GM19099 (cell line): ENCODE measurements around the gene MORN2.

Experiments used
- POLR2A ChIP-seq: IDR thresholded peaks from 3 replicates; pipeline ENCODE4 v1.6.1; 2011; ENCODE audit warnings: low read depth; ENCODE audit not compliant: insufficient read length; ENCODE audit errors: extremely low read depth

The MORN2 gene

DNA sequence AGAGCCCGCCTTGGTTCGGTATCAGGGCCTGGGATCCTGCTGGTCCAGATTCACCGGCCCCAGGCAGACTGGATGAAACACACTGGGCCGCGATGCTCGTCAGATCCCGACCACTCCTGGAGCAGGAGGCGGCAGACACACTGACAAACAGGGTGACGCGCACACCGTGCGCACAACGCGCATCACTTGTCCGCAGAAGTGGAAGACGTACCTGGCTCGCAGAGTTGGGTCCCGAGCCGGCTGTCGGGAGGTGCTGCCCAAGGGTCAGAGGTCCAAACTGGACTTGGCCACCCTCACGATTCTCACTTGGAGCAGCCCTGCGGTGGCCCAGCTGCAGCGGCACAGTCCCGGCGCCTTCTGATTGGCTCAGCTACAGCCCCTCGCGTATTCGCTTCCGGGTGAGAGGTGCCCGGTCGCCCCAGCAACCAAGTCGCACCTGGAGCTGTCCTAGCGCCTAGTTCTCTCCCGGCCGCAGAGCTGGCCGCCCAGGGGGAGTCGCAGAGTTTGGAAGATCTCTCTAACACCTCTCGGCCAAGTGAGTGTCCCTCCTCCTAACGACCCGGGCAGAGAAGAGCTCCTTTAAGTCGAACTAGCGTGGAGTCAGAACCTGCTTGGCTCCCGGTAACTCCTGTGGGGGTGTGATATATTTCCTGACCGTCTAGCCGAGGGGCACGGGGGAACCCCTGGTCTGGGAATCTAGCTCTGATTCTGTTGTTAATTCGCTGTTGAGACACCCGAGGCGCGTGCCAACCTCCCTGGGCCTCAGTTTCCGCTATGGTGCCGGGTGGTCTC is at the start of gene MORN2, which contains the start of gene DHX57:
Gene MORN2 (plus strand): TSS at position 401 of the 792 bp plus-strand sequence.
Gene DHX57 (minus strand): TSS at position 359 of the 792 bp plus-strand sequence. CDS start 7,529 bp downstream, outside the sequence.
- TF ChIP-seq POLR2A: peak; percentile 66

DNA sequence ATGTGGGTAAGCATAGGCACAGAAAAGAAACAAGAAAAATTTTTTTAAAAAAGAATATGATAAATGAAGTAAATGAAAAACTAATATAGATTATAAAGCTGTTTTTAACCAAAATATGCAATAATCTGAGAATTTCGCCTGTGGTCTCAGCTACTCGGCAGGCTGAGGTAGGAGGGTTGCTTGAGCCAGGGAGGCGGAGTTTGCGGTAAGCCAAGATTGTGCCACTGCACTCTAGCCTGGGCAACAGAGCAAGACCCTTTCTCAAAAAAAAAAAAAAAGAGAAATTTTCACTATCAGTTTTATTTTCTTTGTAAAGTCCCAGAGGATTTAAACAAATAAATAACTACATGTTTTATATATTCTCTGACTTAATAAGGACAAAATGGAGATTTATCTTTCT is 47.3 kb upstream of the MORN2 start:
- TF ChIP-seq POLR2A: no peak

DNA sequence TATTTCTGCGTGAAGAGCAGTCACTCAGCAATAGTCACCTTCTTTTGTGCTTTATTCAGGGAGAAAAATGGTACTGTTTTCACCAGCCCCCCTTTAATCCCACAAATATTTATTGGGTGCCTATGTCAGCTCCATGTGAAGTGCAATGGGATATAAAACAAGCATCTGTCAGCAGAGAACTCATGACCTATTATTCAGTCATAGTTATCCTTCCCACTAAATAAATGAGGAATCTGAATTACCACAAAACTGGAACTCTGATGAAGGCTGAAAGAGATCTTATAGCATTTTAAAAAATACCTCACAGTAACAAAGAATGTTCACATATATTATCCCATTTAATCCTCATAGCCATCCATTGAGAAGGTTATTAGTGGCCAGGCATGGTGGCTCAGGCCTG is 45.8 kb upstream of the MORN2 start:
- no peak for TF ChIP-seq POLR2A

DNA sequence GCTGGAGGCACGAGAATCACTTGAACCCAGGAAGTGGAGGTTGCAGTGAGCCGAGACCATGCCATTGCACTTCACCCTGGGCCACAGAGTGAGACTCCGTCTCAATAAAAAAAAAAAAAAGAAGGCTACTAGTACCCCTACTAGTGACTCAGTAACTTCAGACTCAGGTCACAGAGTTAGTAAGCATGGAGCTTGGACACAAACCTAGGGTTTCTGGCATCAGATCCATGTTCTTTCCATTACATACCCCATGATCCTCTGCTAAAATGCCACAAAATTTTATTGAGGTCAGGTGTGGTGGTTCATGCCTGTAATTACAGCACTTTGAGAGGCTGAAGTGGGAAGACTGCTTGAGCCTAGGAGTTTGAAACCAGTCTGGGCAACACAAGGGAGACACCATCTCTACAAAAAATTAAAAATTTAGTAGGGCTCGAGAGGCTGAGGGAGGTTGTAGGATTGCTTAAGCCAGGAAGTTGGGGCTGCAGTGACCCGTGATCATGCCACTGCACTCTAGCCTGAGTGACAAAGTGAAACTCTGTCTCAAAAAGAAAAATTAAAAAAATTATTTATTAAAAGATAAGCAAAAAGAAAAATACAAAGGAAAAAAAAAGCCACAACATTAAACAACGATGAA is 45.1 kb upstream of the MORN2 start:
- no peak for TF ChIP-seq POLR2A

DNA sequence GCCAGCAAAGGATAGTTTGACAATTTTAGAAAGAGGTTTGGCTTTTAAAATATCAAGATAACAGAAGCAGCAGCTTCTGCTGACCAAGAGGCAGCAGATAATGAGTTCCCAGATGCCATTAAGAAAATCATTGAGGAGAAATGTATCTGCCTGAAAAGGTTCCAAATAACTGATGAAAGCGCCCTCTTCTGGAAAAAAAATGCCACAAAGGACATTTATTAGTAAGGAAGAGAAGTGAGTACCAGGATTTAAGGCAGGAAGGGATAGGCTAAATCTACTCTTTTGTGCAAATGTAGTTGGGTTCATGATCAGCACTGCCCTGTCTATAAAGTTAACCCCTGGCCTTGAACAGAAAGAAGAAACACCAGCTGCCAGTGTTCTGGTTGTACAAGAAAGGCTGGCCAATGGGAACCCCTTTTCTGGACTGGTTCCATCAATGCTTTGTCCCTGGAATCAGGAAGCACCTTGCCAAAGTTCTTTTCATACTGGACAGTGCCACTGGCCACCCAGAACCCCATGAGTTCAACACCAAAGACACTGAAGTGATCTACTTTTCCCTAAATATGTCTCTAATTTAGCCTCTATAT is 40.7 kb upstream of the MORN2 start:
- TF ChIP-seq POLR2A: no peak

DNA sequence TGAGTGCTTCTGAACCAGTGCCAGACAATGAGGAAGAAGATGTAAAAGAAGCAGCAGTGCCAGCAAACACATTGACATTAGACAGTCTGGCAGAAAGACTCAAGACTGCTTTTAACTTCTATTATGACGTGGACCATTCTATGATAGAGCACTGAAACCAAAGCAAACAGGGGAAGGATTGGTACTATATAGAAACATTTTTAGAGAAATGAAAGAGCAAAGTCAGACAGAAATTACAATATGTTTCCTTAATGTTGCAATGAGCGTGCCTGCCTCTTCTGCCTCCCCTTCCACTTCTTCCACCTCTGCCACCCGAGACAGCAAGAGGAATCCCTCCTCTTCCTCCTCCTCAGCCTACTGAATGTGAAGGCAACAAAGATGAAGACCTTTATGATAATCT is 39.8 kb upstream of the MORN2 start:
- TF ChIP-seq POLR2A: no peak

DNA sequence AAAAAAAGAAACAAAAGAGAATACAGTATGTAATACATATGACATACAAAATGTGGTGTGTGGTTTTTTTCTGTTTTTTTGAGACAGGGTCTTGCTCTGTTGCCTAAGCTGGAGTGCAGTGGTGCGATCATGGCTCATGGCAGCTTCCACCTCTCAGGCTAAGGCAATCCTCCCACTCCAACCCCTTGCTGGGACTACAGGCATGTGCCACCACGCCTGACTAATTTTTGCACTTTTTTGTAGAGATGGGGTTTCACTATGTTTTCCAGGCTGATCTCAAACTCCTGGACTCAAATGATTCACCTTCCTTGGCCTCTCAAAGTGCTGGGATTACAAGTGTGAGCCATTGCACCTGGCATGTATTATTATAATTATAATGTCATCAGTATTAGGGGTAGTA is 39.0 kb upstream of the MORN2 start:
- no peak for TF ChIP-seq POLR2A

DNA sequence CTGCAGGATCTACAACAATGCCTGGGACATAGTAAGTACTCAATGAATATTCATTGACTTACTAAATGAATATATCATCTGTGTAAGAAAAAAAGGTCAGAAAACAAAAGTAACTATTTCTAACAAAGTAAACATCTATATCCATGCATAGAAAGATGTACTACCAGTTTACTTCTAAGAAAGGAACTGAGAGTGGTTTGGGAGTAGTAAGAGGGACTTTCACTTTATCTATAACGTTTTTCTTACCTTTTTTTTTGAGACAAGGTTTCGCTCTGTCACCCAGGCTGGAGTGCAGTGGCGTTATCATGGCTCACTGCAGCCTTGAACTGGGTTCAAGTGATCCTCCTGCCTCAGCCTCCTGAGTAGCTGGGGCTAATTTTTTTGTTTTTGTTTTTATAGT is 25.7 kb upstream of the MORN2 start:
- no peak for TF ChIP-seq POLR2A

DNA sequence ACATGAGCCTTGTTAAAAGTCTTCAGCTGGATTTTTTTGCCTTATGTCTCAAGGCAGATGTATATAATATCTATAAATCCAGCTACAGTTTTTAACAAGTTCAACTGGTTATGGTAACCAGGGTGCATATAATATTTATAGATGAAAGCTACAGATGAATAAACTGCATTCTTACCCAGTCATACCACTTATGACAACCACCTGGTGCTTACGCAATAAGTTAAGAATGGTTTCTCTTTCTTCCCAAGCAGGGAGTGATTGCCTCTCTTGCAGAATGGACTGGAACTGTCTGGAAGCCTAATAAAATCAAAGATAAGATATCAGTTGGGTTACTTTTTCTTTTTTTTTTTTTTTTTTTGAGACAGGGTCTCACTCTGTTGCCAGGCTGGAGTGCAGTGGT is 19.6 kb upstream of the MORN2 start:
- TF ChIP-seq POLR2A: no peak

DNA sequence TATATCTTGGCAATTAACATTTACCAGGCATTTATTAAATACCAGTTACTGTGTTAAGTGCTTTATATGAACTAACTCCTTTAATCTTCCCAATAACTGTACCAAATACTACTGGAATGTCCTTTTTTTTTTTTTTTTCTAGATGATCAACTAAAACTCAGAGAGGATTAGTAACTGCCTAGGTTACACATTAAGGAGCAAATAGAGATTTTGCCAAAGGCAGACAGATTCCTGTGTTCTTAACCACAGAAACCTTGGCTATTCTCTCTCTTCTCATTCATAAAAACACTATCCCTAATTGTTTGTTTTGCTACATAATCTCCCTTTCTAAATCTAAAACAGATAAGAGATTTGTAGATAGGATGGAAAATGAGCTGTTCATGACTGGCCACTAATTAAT is 13.3 kb upstream of the MORN2 start:
- TF ChIP-seq POLR2A: no peak

DNA sequence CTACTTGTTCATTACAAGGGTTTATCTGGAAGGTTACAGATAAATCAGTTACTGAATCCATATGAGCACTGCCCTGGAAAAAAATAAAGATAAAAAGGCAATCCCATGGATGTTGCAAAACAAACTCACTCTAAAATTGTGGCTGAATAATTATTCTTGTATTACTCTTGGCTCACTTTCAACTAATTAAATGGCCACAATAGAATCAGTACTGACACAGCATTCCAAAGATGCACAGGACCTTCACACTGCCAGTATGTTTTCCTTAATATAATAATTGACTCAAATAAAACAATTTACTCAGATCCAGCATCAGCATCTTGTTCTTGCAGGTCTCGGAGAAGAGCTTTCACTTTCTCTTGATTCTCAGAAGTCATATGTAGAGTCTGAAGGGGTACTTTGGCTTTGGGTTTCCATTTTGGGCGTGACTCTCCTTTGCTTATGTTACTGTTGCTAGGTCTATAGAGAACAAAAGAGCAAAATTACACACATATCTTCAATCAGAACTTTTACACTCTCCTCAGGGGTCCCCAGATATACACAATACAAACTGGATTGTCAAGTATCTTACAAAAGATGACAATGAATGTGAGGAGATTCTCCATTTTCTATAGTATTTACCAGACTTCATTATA is 12.6 kb upstream of the MORN2 start:
- TF ChIP-seq POLR2A: no peak

DNA sequence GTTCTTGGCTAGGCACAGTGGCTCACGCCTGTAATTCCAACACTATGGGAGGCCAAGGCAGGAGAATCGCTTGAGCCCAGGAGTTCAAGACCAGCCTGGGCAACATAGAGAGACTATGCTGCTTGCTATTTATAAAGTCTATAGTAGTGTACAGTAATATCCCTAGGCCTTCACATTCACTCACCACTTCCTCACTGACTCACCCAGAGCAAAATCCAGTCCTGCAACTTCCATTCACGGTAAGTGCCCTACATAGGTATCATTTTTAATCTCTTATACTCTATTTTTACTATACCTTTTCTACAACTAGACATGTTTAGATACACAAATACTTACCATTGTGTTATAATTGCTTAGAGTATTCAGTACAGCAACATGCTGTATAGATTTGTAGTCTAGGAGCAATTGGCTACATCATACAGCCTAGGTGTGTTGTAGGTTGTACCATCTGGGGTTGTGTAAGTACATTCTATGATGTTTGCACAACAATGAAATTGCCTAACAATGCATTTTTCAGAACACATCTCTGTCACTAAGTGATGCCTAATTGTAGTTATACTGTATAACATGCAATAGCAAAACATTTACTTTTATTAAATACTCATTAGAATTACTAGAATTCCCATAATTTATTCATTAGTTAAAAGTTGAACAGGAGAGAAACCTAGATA is 8.9 kb upstream of the MORN2 start:
- no peak for TF ChIP-seq POLR2A

DNA sequence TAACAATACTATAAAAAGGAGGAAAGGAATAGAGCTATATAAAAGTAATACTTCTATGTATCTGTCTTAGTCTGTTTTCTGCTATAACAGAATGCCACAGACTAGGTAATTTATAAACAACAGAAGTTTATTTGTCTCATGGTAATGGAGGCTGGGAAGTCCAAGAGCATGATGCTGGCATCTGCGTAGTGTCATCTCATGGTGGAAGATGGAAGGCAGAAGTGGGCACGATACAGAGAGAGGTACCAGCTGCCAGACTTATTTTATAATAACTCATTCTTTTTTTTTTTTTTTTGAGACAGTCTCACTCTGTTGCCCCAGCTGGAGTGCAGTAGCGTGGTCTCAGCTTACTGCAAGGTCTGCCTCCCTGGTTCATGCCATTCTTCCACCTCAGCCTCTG is 4.3 kb upstream of the MORN2 start:
- TF ChIP-seq POLR2A: no peak

DNA sequence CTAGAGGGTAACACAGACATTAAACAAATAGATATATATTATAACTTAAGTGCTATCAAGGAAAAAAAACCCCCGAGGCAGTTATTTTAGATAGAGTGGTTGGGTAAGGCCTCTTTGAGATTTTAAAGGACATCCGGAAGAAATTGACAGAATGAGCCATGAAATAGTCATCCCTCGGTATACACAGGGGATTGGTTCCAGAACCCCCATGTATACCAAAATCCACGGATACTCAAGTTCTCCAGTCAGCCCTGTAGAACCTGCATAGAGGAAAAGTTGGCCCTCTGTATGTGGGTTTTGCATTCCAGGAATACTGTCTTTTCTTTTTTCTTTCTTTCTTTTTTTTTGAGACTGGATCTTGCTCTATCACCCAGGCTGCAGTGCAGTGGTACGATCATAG is 2.0 kb upstream of the MORN2 start:
- TF ChIP-seq POLR2A: no peak

DNA sequence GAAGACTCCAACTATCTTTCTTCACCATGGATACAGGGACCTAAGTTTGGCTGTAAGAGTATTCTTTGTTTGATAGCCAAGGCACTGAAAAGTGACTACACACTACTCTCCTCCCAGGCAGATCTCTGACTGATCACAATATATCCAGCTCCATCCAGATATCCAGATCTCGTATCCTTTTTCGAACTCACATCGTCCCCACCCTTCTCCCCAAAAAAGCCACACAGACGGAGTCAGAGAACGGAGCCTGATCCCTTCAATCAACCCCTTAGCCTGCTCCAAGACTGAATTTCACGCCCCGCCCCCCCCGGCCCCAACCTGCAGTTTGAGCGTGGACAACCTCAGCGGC is 575 bp upstream of the MORN2 start:
- no peak for TF ChIP-seq POLR2A

DNA sequence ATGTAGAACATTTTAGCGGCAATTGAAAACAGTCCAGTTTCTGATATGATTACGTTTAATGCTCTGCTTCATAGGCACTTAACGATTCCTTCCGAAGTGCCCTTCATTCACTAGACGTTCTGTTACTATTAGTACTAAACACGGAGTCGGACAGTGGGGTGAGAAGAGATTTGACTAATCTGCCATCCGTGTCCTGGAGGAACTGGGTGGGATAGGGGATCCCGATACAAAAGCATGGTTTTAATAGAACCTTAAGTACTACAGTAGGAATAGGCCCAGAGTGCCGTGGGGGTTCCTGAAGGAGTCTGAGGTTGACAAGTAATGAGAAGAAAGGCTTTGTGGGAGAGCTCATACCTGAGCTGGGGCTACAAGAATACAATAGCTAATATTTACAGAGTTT is 631 bp downstream of the MORN2 start:
- no peak for TF ChIP-seq POLR2A

DNA sequence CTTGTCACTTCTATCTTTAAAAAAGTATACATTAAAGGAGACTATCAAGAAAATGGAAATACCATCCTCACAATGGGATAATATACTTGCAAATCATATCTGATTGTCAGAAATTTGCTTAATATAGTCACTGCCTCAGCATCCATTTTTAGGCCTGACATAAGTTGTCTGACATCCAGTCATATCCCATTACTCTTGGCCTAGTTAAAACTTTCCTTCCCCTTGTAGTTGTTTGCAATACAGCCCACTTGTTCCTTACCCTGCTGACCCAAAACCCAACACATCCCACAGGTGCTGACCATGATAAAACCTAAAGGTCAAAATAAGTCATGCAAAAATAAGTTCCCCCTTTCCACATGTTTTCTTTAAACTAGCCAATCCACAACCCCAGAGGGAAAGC is 10.3 kb downstream of the MORN2 start:
- TF ChIP-seq POLR2A: no peak
